ENCODE data around the gene ZNF426. TPM values are rescaled to one million over a fixed set of nuclear protein-coding genes. Genes with fewer than 3 reads are reported as not detected.

The ZNF426 gene
- total and polyA plus RNA-seq, 2 donors (not counting 1 experiment from before 2014, with no cell fraction given): 2.7 to 22.3 TPM

DNA sequence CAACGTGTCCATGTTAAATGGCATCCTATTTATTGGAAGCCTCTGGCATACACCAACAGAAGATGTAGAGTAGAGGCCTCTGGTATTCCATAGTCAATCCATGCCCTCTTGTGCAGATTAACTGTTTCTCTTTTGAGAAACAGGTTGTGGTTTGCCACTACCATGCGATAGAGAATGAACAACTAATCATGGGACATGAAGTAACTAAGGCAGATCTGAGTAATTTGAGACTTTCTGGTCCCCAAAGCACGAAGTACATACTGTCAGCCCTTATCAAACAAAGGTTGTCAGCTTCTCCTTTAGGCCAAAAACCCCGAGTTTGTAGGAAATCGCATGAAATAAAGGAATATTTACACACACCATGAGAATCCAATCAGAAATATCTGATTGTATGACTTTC is 42.3 kb upstream of the ZNF426 start:
- no peak overlapping the region for H3K4me3 Mint-ChIP-seq
- H3K27ac Mint-ChIP-seq: no peak overlapping the region
- Histone ChIP-seq H3K36me3 (replicated peaks in 1 of 2; ENCODE audit: control extremely low read depth in 1 of 2, control insufficient read depth in 1 of 2, extremely low read depth in 1 of 2, insufficient read depth in 2 of 2, low read length in 1 of 2) (peaks cover 0 to 14% of the 10 kb centered on the region in 2 experiments), H3K79me2 (ENCODE audit: control insufficient read depth, insufficient read depth, low read length) (peaks cover 100% of the 10 kb centered on the region), H3K4me3 (ENCODE audit: control extremely low read depth in 1 of 5, extremely low read depth in 1 of 5, insufficient read depth in 1 of 5, low read depth in 2 of 5, low read length in 4 of 5) (no peak overlapping the region), H2AFZ (ENCODE audit: insufficient read depth, low read depth, low read length, poor library complexity, severe bottlenecking) (no peak overlapping the region), H3K27me3 (replicated peaks in 1 of 4; ENCODE audit: control extremely low read depth in 1 of 4, control insufficient read depth in 3 of 4, insufficient read depth in 4 of 4, low read length in 3 of 4) (no peaks in the 10 kb centered on the region), H3K4me2 (replicated peaks; ENCODE audit: low read depth, low read length, poor library complexity, severe bottlenecking) (no peak overlapping the region), H3K9me3 (ENCODE audit: control extremely low read depth in 1 of 3, control insufficient read depth in 2 of 3, insufficient read depth in 1 of 3, low read length in 2 of 3) (peaks cover 4 to 26% (median 12%) of the 10 kb centered on the region in 3 donors), H3K4me1 (ENCODE audit: control insufficient read depth in 2 of 2, insufficient read depth in 2 of 2, low read length in 2 of 2) (peaks cover 0 to 24% of the 10 kb centered on the region in 2 donors), H3K9ac (ENCODE audit: low read length) (no peak overlapping the region), H4K20me1 (ENCODE audit: control insufficient read depth, insufficient read depth, low read length, poor library complexity, severe bottlenecking) (peaks cover 29% of the 10 kb centered on the region), H3K27ac (ENCODE audit: low read length in 2 of 2) (no peak overlapping the region)
- intact Hi-C loops (cut with micrococcal nuclease): no loop called here
- ChIA-PET CTCF (no interaction called here), POLR2A (no interaction called here)
- peaks cover 4% of the 10 kb centered on the region for H3K9me3 Mint-ChIP-seq (ENCODE audit: insufficient read depth)
- TF ChIP-seq EZH2 (IDR thresholded peaks at IDR 0.05; ENCODE audit: borderline replicate concordance, insufficient read depth, low read depth, low read length, poor library complexity, severe bottlenecking): no peak
- TF ChIP-seq, protein P1, sequence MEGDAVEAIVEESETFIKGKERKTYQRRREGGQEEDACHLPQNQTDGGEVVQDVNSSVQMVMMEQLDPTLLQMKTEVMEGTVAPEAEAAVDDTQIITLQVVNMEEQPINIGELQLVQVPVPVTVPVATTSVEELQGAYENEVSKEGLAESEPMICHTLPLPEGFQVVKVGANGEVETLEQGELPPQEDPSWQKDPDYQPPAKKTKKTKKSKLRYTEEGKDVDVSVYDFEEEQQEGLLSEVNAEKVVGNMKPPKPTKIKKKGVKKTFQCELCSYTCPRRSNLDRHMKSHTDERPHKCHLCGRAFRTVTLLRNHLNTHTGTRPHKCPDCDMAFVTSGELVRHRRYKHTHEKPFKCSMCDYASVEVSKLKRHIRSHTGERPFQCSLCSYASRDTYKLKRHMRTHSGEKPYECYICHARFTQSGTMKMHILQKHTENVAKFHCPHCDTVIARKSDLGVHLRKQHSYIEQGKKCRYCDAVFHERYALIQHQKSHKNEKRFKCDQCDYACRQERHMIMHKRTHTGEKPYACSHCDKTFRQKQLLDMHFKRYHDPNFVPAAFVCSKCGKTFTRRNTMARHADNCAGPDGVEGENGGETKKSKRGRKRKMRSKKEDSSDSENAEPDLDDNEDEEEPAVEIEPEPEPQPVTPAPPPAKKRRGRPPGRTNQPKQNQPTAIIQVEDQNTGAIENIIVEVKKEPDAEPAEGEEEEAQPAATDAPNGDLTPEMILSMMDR (IDR thresholded peaks at IDR 0.05): no peak
- ATAC-seq (ENCODE audit: low read depth) (no peak), DNase-seq (no peak)
- no peaks in the 10 kb centered on the region for H3K27me3 Mint-ChIP-seq
- H3K4me1 Mint-ChIP-seq: peaks cover 46% of the 10 kb centered on the region
- WGBS (ENCODE audit: insufficient coverage): 100% methylated on average over 1 of the region's 5 CpGs

DNA sequence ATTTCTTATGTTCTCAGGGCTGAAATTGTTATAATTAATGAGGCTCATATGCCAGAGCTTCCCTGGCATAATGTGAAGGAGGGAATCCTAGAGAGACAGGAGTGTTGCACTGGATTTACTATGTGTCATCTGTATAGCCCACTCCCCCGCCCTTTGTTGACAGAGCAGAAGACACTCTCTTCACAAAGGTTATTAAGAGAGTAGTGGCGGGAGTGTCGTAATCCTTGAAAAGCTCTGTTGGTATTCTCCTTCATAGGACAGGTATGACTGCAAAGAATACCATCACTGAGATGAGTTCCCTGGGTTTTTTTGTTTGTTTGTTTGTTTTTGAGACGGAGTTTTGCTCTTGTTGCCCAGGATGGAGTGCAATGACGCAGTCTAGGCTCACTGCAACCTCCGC is 31.8 kb upstream of the ZNF426 start:
- ATAC-seq (ENCODE audit: low read depth) (no peak), DNase-seq (no peak)
- H3K9me3 Mint-ChIP-seq (ENCODE audit: insufficient read depth): peaks cover 22% of the 10 kb centered on the region
- TF ChIP-seq EZH2 (IDR thresholded peaks at IDR 0.05; ENCODE audit: borderline replicate concordance, insufficient read depth, low read depth, low read length, poor library complexity, severe bottlenecking): no peak
- TF ChIP-seq, protein P1 (IDR thresholded peaks at IDR 0.05): no peak
- no peaks in the 10 kb centered on the region for H3K27me3 Mint-ChIP-seq
- intact Hi-C loops (cut with micrococcal nuclease): no loop called here
- ChIA-PET CTCF (no interaction called here), POLR2A (no interaction called here)
- Histone ChIP-seq H3K9ac (ENCODE audit: low read length) (no peak overlapping the region), H2AFZ (ENCODE audit: insufficient read depth, low read depth, low read length, poor library complexity, severe bottlenecking) (no peak overlapping the region), H3K36me3 (replicated peaks in 1 of 2; ENCODE audit: control extremely low read depth in 1 of 2, control insufficient read depth in 1 of 2, extremely low read depth in 1 of 2, insufficient read depth in 2 of 2, low read length in 1 of 2) (peaks cover 11 to 44% of the 10 kb centered on the region in 2 experiments), H3K4me3 (ENCODE audit: control extremely low read depth in 1 of 5, extremely low read depth in 1 of 5, insufficient read depth in 1 of 5, low read depth in 2 of 5, low read length in 4 of 5) (no peak overlapping the region), H3K79me2 (ENCODE audit: control insufficient read depth, insufficient read depth, low read length) (peaks cover 76% of the 10 kb centered on the region), H3K4me2 (replicated peaks; ENCODE audit: low read depth, low read length, poor library complexity, severe bottlenecking) (no peak overlapping the region), H3K27me3 (replicated peaks in 1 of 4; ENCODE audit: control extremely low read depth in 1 of 4, control insufficient read depth in 3 of 4, insufficient read depth in 4 of 4, low read length in 3 of 4) (no peaks in the 10 kb centered on the region), H3K9me3 (ENCODE audit: control extremely low read depth in 1 of 3, control insufficient read depth in 2 of 3, insufficient read depth in 1 of 3, low read length in 2 of 3) (peaks cover 27 to 93% (median 57%) of the 10 kb centered on the region in 3 donors), H3K27ac (ENCODE audit: low read length in 2 of 2) (no peak overlapping the region), H4K20me1 (ENCODE audit: control insufficient read depth, insufficient read depth, low read length, poor library complexity, severe bottlenecking) (peaks cover 12% of the 10 kb centered on the region), H3K4me1 (ENCODE audit: control insufficient read depth in 2 of 2, insufficient read depth in 2 of 2, low read length in 2 of 2) (no peaks in the 10 kb centered on the region)
- no peak overlapping the region for H3K4me3 Mint-ChIP-seq
- 100% methylated on average over 1 of the region's 6 CpGs for WGBS (ENCODE audit: insufficient coverage)
- H3K4me1 Mint-ChIP-seq: peaks cover 13% of the 10 kb centered on the region
- H3K27ac Mint-ChIP-seq: no peak overlapping the region
